ENCODE data around the gene CAB39L. TPM values are rescaled to one million over a fixed set of nuclear protein-coding genes. Genes with fewer than 3 reads are reported as not detected.

CAB39L gene
- total and polyA plus RNA-seq, 2 of the 4 experiments (the other 2 are of a cell fraction): 8.5 to 16.7 TPM

- ChIA-PET CTCF (interaction anchor here (1.3 to 1.4 kb wide), 2 partner anchors 31 to 65 kb away, joined by 3 to 4 read pairs; no protein-coding TSS in a partner anchor), POLR2A (ENCODE audit: unreplicated experiment) (no interaction called here)
- Histone ChIP-seq H3K4me1 (ENCODE audit: control insufficient read depth, insufficient read depth, low read length) (no peaks in the 10 kb centered on the region), H4K20me1 (ENCODE audit: insufficient read depth, low read length) (no peaks in the 10 kb centered on the region), H2BK15ac (ENCODE audit: low read depth, low read length) (no peak overlapping the region), H4K5ac (ENCODE audit: low read depth, low read length) (no peak overlapping the region), H3K9me1 (ENCODE audit: insufficient read depth, low read length) (peaks cover 3% of the 10 kb centered on the region; the same call in 1 of the 2 replicates), H2BK120ac (ENCODE audit: low read depth, low read length) (no peak overlapping the region), H3K27ac (ENCODE audit: insufficient read depth, low read length) (no peak overlapping the region), H3K9me3 (ENCODE audit: control insufficient read depth, insufficient read depth, low read length) (no peaks in the 10 kb centered on the region), H2AFZ (replicated peaks; ENCODE audit: low read length, poor library complexity) (no peak overlapping the region), H3K4ac (ENCODE audit: low read depth, low read length) (no peak overlapping the region), H3K23ac (ENCODE audit: low read depth, low read length) (no peak overlapping the region), H2BK5ac (ENCODE audit: low read depth, low read length, poor library complexity, severe bottlenecking) (no peak overlapping the region), H3K14ac (replicated peaks; ENCODE audit: low read depth, low read length) (no peak overlapping the region), H3K27me3 (ENCODE audit: control insufficient read depth, insufficient read depth, low read length) (no peaks in the 10 kb centered on the region), H3K4me2 (ENCODE audit: low read depth, low read length) (no peak overlapping the region), H4K91ac (ENCODE audit: insufficient read depth, low read depth, low read length) (no peak overlapping the region), H3K4me3 (ENCODE audit: insufficient read depth, low read depth, low read length) (no peak overlapping the region), H2AK9ac (replicated peaks; ENCODE audit: low read depth, low read length, poor library complexity) (no peak overlapping the region), H2AK5ac (ENCODE audit: low read depth, low read length) (no peak overlapping the region), H3K79me1 (ENCODE audit: low read depth in 1 of 2, low read length in 2 of 2) (no peaks in the 10 kb centered on the region), H3K18ac (ENCODE audit: low read depth, low read length) (no peak overlapping the region), H3K56ac (ENCODE audit: extremely low read depth, insufficient read depth, low read length) (no peak overlapping the region), H3K9ac (ENCODE audit: low read depth, low read length) (no peak overlapping the region), H3K36me3 (ENCODE audit: control insufficient read depth, insufficient read depth, low read length) (no peaks in the 10 kb centered on the region), H4K8ac (ENCODE audit: low read depth in 2 of 2, low read length in 2 of 2) (no peak overlapping the region), H2BK20ac (ENCODE audit: low read depth, low read length) (no peak overlapping the region)
- in situ Hi-C loops (cut with MboI; ENCODE audit: low sequenced_read_pairs): no loop called here
- no peak for DNase-seq
- no peak for TF ChIP-seq MAFK (IDR thresholded peaks at IDR 0.05; ENCODE audit: low read depth, low read length)
- TF ChIP-seq, protein P1, sequence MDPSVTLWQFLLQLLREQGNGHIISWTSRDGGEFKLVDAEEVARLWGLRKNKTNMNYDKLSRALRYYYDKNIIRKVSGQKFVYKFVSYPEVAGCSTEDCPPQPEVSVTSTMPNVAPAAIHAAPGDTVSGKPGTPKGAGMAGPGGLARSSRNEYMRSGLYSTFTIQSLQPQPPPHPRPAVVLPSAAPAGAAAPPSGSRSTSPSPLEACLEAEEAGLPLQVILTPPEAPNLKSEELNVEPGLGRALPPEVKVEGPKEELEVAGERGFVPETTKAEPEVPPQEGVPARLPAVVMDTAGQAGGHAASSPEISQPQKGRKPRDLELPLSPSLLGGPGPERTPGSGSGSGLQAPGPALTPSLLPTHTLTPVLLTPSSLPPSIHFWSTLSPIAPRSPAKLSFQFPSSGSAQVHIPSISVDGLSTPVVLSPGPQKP (IDR thresholded peaks at IDR 0.05; ENCODE audit: borderline replicate concordance, low read depth, low read length): no peak
- TF ChIP-seq, protein P2, sequence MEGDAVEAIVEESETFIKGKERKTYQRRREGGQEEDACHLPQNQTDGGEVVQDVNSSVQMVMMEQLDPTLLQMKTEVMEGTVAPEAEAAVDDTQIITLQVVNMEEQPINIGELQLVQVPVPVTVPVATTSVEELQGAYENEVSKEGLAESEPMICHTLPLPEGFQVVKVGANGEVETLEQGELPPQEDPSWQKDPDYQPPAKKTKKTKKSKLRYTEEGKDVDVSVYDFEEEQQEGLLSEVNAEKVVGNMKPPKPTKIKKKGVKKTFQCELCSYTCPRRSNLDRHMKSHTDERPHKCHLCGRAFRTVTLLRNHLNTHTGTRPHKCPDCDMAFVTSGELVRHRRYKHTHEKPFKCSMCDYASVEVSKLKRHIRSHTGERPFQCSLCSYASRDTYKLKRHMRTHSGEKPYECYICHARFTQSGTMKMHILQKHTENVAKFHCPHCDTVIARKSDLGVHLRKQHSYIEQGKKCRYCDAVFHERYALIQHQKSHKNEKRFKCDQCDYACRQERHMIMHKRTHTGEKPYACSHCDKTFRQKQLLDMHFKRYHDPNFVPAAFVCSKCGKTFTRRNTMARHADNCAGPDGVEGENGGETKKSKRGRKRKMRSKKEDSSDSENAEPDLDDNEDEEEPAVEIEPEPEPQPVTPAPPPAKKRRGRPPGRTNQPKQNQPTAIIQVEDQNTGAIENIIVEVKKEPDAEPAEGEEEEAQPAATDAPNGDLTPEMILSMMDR (conservative IDR thresholded peaks at IDR 0.05; ENCODE audit: low read depth, low read length): no peak
- no peak for TF ChIP-seq CEBPB (IDR thresholded peaks at IDR 0.05; ENCODE audit: low read depth, low read length)
- no peak for TF ChIP-seq SMC3 (IDR thresholded peaks at IDR 0.05; ENCODE audit: low read depth, low read length)
- TF ChIP-seq RCOR1 (IDR thresholded peaks at IDR 0.05; ENCODE audit: insufficient replicate concordance, low read length): no peak
- TF ChIP-seq RFX5 (IDR thresholded peaks at IDR 0.05; ENCODE audit: low read depth, low read length): no peak
- TF ChIP-seq, protein P3, sequence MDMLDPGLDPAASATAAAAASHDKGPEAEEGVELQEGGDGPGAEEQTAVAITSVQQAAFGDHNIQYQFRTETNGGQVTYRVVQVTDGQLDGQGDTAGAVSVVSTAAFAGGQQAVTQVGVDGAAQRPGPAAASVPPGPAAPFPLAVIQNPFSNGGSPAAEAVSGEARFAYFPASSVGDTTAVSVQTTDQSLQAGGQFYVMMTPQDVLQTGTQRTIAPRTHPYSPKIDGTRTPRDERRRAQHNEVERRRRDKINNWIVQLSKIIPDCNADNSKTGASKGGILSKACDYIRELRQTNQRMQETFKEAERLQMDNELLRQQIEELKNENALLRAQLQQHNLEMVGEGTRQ (IDR thresholded peaks at IDR 0.05; ENCODE audit: low read depth, low read length): no peak
- TF ChIP-seq MAZ (IDR thresholded peaks at IDR 0.05; ENCODE audit: borderline replicate concordance, low read depth, low read length): no peak
- no peak for TF ChIP-seq NFE2L2 (IDR thresholded peaks at IDR 0.05; ENCODE audit: low read depth, low read length)
- no peak for TF ChIP-seq MXI1 (IDR thresholded peaks at IDR 0.05; ENCODE audit: borderline replicate concordance, low read depth, low read length)
- TF ChIP-seq POLR2A (IDR thresholded peaks at IDR 0.05; ENCODE audit: low read depth, low read length): no peak
- no peak for TF ChIP-seq BHLHE40 (IDR thresholded peaks at IDR 0.05; ENCODE audit: low read depth, low read length)
- TF ChIP-seq RAD21 (IDR thresholded peaks at IDR 0.05; ENCODE audit: low read length): no peak
- TF ChIP-seq CHD1 (IDR thresholded peaks at IDR 0.05; ENCODE audit: low read depth, low read length): no peak
- no peak for TF ChIP-seq FOS (IDR thresholded peaks at IDR 0.05; ENCODE audit: low read depth, low read length)
- ATAC-seq (ENCODE audit: low read depth): no peak
- dilution Hi-C loops (cut with HindIII; ENCODE audit: low sequenced_read_pairs, unreplicated experiment): no loop called here
- intact Hi-C loops (cut with micrococcal nuclease): loop anchor here (2.0 kb wide), 1 partner anchor 39 kb away; no protein-coding TSS in a partner anchor
- BruUV-seq (replicated peaks): no TSS peak
Observed at GRCh38 chr13:49279885-49280284, 164.0 kb downstream of the CAB39L start.
